NCI-H69 (cell line): ENCODE results near the gene CELA2A.
"Not testable (repeated sequence)": the region's sequence is repeated elsewhere in the genome, so short reads cannot be mapped to it uniquely, and the experiment has no call there.

Experiments
- DNase-seq: peaks from one replicate; lab custom pipeline; 2025; lab: John Stamatoyannopoulos, UW

CELA2A gene

DNA sequence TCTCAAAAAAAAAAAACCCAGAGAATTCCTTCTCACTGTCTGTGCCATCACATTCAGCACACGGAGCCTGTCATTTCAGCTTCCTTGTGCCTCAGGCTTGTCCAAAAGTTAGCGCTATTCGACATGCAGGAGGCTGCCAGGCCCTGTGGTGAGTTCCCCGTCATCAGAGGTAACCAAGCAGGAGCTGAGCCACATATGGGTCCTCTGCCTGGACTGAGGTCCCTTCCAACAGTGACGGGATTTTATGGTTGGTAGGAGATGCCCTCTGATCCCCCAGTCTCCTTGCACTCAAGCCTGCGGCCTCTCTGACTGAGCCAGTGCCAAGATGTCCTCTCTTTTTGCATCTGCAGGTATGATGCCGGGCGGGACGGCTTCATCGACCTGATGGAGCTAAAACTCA, 31.0 kb upstream of the CELA2A start:
- no peak for DNase-seq

DNA sequence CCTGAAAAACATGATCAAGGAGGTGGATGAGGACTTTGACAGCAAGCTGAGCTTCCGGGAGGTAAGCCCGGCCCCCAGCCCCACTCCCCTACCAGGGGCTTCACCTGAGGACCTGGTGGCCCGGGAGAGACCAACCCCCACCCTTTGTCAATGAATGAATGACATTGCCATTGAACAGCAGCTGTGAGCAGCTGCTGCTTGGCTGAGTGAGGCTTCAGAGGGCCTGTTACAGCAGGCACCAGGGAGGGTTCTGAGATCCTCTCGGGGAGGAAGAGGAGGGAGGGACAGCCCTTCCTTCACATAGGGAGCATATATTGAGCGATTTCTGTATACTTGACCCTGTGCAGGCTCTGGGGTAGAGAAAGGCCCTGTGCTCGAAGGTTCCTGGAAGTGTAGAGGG, 30.6 kb upstream of the CELA2A start:
- DNase-seq: no peak

DNA sequence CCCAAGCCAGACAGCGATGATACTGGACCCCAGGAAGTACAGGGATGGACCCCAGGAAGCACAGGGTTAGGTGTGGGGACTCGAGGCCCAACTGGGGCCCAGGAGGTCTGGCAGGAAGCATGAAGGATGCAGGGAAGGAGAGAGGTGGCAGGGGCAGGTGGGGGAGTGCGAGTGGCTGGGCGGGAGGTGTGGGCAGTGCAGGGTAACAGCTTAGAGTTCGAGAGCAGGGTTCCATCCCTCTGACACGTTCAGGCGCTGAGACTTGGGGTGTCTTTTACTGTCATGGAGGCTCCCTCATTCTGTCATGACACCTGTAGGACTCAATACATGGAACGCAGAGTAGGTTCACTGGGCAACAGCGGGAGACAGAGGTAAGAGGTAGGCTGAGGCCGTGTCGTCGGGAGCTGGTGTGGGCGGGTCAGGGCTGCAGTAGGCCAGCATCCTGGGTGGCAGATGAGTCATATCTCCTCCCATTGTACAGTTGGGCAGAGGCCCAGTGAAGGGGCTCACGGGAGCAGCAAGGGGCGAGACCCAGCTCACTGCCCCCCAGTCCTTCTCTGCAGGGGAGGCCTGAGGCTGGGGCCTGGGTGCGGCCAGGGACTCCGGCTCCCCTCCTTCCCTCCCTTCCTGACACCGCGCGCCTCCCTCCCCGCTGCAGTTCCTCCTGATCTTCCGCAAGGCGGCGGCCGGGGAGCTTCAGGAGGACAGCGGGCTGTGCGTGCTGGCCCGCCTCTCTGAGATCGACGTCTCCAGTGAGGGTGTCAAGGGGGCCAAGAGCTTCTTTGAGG, 29.8 kb upstream of the CELA2A start:
- DNase-seq: no peak

DNA sequence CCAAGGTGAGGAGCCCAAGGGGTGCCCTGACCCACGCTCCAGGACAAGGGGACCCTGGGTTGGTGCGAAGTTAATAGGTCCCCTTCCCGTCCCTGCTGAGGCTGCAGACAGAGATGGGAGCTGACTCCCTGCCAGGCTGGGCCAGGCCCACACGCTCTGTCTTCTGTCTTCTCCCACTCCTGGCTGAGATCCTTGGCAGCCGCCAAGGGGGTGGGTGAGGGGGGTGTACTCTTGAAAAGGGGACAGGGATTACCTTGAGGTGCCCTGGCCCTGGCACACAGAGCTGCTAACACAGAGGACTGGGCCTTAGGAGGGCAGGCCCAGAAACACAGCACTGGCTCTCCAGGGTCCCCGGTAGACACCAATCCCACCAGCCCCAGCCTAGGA, 29.3 kb upstream of the CELA2A start:
- no peak for DNase-seq

DNA sequence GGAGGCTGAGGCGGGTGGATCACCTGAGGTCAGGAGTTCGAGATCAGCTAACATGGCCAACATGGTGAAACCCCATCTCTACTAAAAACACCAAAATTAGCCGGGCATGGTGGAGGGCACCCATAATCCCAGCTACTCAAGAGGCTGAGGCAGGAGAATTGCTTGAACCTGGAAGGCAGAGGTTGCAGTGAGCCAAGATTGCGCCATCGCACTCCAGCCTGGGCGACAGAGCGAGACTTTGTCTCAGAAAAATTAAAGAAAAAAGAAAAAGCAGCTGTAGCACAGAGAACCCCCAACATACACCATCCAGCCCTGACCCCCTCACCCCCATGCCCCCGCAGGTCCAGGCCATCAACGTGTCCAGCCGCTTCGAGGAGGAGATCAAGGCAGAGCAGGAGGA, 28.3 kb upstream of the CELA2A start:
- DNase-seq: not testable (repeated sequence)

DNA sequence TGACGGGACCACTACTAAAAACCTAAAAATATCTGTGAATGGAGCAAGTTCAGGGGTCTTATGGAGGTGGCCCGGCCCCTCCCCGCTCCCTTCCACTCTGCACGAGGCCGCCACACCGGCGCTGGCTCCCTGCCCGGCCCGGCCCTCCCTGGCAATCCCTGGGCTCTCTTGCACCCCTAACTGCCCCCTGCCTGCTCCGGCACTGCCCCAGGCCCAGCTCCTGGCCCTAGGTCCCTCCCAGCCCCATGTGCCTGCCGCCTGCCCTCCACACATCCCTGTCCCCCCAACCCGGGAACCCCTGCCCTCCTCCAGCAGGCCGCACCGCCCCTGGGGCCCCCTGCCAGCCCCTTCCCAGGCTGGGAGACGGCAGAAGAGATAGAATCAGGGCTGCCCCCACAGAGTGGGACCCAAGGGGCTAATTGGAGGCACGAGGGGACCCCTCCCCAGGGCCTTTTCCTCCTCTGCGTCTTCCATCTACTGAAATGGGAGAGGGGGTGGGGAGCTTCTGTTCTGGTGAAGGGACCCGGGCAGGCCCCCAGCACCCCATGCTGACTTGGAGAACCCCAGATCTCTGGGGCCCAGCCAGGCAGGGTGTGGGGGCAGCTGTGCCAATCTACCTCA, 27.6 kb upstream of the CELA2A start:
- no peak for DNase-seq

DNA sequence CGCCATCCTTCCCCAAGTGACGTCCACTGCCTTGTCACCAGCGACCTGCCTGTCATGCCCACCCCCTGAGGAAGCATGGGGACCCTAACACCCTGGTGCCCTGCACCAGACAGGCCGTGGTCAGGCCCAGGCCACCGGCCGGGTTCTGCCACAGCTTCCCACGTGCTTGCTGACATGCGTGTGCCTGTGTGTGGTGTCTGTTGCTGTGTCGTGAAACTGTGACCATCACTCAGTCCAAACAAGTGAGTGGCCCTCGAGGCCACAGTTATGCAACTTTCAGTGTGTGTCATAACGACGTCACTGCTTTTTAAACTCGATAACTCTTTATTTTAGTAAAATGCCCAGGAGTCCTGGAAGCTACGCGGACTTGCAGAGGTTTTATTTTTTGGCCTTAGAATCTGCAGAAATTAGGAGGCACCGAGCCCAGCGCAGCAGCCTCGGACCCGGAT, 26.8 kb upstream of the CELA2A start:
- DNase-seq: no peak

DNA sequence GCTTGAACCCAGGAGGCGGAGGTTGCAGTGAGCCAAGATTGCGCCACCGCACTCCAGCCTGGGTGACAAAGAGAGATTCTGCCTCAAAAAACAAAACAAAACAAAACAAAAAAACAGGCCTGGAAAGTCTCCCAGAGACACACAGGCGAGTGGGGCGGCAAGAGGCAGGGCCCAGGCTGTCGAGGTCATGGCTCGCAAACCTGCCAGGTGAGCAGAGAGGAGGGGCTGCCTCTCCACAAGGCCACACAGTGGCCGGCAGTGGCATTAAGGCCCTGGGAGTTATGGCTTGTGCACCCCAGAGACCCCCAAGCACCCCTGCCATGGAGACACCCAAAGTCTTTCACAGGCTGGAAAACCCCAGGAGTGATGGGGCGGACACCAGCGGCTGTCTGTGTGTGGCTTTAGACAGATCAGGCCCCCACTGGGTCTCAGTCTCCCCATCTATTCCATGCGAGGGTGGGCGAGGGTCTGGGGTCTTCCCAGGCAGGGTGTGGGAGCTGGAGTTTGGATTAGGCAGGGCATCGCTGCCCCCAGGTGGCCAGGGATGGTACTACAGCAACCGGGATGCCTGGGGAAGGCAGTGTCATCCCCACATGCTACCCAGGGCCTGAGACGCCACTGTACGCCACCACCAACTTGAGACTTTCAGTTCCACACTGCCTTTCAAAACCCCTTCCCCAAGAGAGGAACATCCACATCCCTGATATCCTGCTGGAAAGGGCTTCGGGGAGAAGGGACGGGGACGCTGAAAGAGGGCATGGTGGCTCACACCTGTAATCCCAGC, 25.6 kb upstream of the CELA2A start:
- DNase-seq: peak; percentile 10

DNA sequence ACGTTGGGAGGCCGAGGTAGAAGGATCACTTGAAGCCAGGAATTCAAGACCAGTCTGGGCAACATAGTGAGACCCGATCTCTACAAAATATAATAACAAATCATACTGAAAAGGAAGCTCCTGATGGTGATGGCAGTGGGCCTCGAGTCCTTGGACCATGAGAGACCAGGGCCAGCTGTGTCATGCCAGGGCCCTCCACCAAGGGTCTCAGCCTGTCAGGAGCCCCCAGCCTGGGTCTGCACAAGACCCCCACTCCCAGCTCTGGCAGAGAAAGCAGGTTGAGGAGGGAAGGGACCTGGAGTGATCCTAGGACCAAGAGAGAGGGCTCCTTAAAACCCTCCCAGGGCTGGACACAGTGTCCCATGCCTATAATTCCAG, 25.0 kb upstream of the CELA2A start:
- no peak for DNase-seq

DNA sequence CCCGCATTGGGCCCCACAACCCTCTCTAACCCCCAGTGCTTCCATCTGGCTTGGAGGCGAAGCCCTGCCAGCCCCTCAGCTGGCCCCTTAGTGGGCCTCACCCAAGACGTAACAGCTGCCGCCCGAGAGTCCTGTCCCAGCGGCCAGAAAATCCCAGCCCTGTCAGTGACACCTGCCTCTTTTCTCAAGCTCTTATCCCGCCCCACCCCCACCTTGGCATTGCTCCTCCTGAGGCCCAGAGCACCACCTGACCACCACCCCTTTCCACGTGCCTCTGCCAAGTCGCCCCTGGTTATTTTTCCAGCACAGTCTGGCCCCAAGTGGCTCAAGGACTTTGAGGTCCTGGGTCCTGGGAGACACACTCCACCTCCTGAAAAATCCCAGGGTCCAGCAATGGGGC, 24.2 kb upstream of the CELA2A start:
- no peak for DNase-seq

DNA sequence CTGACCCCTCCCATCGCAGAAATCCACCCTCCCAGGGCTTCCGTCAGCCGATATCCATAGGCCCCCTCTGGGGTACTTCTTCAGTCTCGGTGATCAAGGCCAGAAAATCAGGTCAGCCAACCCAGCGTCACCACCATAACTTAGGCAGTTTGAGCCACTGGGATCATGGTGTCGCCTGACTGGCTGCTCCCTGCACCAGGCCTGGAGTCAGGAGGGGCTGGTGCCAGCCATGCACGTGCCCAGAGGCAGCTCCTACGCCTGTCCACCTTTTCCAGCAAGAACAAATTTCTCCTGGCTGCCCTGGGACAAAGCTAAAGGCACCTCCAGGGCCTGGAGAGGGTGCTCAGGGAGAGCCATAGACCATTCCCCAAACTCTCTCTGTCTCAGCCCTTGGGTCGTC, 23.1 kb upstream of the CELA2A start:
- DNase-seq: no peak

DNA sequence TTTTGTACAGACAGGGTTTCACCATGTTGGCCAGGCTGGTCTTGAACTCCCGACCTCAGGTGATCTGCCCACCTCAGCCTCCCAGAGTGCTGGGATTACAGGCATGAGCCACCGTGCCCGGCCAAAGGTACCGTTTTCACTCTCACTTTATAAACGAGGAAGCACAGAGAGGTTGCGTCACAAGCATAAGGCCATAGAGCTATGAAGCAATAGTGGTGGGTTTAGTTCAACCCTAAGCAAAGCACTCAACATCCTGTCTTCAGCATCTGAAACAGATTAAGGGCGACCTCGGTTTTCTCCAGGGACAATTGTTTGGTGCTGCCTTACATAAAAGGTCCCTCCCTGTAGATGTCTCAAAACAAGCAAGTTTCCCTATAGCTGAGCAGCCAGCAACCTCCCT, 21.8 kb upstream of the CELA2A start:
- DNase-seq: not testable (repeated sequence)

DNA sequence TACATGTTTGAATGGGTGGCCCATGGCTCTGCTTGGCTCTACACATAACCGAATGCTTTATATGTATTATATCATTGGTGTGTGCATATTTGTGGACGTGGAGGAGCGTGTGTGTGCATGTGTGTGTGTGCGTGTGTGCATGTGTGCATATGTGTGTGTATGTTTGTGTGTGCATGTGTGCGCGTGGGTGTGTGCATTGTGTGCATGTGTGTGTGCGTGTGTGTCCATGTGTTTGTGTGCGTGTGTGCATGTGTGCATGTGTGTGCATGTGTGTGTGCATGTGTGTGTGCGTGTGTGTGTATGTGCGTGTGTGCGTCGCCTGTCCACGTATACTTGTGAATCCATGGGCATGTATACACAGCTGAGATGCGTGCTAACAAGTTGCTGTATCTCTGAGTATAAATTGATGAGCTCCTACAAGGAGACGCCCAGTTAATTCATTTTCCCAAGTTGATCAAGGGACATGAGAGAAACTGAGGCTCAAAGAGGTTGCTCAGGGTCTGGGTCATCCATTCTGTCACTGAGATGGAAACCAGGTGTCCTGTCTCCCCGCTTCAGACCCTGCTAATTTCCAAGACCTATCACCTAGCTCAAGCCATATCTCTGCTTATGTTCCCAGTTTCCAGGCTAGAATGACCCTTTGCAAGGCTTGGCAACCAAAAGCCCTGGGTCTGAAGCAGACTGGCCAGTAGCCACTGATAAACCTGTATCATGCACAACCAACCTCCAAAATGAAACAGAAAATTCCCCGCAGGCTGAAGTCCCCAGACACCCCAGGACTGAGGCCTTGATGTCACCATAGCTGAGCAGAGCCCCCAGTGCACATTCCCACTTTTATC, 21.1 kb upstream of the CELA2A start:
- no peak for DNase-seq

DNA sequence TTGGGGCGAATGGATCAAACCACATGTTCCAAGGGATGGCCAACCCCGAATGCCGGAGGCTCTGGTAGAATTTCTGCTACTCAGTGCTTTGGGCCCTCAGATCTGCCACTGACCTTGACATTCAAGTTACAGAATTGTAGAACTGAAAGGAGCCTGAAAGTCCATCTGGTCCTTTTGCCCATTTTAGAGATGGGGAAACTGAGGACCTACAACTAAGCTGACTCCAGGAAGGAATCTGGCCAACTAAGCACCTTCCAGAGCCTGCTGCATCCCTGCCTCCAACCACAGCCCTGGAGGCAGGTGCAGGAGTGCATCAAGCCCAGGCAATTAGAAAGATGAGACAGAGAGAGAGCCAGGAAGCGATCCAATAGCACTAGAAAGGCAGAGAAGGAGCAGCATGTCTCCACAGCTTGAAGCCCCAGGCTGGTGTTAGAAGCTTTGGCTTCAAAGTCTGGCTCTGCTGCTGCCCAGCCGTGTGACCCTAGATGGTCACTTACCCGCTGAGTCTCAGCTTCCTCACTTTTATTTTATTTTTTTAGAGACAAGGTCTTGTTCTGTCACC, 19.6 kb upstream of the CELA2A start:
- peak; percentile 21 for DNase-seq

DNA sequence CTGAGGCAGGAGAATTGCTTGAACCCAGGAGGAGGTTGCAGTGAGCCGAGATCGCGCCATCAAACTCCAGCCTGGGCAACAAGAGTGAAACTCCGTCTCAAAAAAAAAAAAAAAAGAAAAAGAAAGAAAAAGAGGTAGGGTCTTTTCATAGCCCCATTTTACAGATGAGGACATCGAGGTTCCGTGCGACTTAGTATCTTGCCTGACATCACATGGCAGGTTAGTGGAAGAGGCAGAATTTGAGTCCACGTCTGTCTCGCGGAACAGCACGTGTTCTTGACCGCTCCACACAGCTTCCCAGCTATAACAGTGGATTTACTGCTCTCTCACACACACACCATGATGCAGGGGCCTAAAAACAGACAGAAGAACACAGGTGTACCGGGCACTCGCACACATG, 17.2 kb upstream of the CELA2A start:
- DNase-seq: no peak

DNA sequence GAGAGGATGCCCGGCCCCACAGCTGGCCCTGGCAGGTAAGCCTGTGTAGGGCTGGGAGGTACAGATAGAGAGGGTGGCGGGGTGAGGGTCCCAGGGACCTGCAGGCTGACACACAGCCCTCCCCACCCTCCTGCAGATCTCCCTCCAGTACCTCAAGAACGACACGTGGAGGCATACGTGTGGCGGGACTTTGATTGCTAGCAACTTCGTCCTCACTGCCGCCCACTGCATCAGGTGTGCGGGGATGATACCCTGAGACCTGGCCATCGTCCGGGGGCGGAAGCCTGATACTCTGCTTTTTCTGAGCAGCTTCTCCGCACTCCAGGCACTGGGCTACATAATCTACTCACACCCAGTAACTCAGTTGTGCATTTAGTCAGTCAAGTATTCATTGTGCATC, 16.2 kb upstream of the CELA2A start:
- no peak for DNase-seq

DNA sequence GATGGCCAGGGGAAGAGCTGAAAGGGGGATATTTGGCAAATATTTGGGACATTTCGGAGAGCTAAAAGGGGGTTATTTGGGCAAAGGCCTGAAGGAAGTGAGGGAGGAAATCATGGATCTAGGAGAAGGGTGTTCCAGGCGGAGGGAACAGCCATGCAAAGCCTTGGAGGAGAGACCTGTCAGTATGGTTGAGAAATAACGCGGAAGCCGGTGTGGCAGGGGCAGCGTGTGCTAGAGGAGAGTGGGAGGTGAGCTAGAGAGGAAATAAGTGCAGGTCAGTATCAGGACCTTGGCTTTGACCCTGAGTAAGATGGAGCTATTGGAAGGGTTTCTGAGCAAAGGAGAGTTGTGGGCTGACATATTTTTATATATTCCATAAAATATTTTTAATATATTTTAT, 15.3 kb upstream of the CELA2A start:
- DNase-seq: no peak

DNA sequence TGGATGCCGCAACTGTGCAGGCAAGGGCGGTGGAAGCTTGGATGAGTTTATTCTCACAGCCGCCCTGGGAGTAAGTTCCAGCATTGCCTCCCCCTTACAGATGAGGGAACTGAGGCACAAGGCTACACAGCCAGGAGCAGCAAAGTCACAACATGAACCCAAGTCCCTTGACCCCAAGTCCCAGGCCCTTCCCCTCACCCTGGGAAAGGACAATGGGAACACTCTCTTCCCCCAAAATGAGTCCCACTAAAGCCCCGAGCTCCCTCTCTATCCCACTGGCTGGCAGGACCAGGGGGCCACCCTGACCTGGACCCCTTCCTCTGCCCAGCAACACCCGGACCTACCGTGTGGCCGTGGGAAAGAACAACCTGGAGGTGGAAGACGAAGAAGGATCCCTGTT, 14.4 kb upstream of the CELA2A start:
- no peak for DNase-seq

DNA sequence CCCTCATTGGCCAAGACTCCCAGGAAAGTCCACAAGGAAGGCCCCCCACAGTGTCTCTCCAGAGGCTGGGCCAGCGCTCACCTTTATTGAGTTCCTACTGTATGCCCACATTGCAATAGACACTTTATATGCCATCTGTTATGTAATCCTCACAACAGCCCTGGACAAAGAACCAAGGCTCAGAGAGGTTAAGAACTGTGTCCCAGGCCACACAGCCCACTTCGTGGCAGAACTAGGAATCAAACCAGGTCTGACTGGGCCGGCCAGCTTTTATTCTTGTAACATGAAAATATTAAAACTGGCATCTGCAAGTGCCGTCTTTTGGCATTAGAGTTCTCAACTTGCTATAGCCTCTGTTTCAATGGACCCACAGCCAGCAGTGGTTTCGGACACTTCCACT, 13.8 kb upstream of the CELA2A start:
- DNase-seq: no peak

DNA sequence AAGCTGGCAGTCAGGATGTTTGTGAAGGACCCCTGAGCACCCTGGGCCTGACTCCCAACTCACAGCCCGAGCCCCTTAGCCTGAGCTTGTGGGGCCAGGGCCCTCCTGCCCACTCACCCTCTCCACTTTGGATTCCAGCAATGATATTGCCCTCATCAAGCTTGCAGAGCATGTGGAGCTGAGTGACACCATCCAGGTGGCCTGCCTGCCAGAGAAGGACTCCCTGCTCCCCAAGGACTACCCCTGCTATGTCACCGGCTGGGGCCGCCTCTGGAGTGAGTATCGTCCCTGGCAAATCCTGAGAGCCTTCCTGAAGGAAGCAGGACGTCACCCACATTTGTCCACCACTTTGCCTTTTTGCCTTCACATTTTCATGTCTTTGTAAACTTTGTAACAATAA, 13.3 kb upstream of the CELA2A start:
- DNase-seq: no peak

DNA sequence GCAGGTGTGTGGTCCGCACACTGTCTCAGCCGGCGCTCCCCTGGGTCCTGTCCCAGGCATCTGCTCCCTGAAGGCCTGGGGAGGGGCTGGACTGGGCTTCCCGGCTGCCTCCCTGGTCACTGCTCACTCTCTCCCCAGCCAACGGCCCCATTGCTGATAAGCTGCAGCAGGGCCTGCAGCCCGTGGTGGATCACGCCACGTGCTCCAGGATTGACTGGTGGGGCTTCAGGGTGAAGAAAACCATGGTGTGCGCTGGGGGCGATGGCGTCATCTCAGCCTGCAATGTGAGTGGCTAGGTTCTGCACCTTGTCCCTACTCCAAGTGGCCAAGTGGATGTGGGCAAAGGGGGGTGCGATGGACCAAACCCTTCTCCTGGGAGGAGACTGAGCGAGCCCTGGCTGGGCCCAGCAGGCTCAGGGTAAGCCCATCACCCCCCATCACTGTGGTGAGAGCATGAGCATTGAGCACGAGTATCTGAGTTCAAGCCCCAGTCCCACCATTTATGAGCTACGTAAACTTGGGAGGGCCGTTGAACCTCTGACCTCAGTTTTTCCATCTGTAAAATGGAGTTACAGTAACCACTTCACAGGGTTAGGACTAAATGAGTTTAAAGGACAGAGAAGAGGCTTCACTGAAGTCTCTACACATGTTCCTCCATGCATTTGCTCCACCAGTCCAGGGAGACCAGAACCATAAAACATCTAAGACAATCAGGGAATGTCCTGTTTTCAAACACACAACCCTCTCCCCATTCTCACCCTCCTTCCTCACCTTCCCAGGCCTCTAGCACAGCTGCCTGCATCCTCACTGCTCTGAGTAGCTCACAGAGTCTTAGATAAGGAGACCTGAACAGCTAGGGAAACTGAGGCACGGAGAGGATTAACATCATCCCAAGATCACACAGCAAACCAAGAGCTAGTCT, 11.8 kb upstream of the CELA2A start:
- DNase-seq: no peak
